ENCODE results near the gene ARL17B.

DNA sequence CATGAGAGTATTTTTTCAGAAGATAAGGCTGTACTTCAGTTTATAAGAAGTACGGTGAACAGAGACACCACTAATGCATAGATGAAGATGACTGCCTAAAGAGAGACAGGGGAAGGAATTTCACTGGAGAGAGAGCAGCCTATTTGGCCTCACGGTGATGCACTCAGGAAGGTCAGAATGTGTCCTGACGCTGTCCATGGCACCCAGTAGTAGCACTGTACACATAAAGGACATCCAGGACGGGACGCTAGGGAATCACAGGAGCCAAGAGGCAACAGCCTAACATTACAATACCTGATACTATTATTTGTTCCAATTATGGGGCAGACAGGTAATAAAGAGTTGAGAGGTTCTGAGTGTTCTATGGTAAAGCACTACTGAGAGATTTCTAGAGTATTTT, 91.5 kb downstream of the ARL17B start:
- TF ChIP-seq, protein P1, sequence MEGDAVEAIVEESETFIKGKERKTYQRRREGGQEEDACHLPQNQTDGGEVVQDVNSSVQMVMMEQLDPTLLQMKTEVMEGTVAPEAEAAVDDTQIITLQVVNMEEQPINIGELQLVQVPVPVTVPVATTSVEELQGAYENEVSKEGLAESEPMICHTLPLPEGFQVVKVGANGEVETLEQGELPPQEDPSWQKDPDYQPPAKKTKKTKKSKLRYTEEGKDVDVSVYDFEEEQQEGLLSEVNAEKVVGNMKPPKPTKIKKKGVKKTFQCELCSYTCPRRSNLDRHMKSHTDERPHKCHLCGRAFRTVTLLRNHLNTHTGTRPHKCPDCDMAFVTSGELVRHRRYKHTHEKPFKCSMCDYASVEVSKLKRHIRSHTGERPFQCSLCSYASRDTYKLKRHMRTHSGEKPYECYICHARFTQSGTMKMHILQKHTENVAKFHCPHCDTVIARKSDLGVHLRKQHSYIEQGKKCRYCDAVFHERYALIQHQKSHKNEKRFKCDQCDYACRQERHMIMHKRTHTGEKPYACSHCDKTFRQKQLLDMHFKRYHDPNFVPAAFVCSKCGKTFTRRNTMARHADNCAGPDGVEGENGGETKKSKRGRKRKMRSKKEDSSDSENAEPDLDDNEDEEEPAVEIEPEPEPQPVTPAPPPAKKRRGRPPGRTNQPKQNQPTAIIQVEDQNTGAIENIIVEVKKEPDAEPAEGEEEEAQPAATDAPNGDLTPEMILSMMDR (IDR thresholded peaks at IDR 0.05; ENCODE audit: extremely low read depth in 1 of 2, insufficient read depth in 1 of 2, low read depth in 1 of 2, low read length in 2 of 2), result no peak
- TF ChIP-seq POLR2A (IDR thresholded peaks at IDR 0.05; ENCODE audit: low read depth, low read length) (no peak), POLR2AphosphoS5 (IDR thresholded peaks at IDR 0.05; ENCODE audit: insufficient read depth, low read depth, low read length) (no peak), FOS (IDR thresholded peaks at IDR 0.05; ENCODE audit: borderline replicate concordance, insufficient read depth, low read length) (no peak)
